Cardiac muscle cell (in vitro differentiated cells and primary cell): ENCODE results near the gene SUCO. TPM values are rescaled to one million over a fixed set of nuclear protein-coding genes. Genes with fewer than 3 reads are reported as not detected.

Experiments
- DNase-seq, 2 donors: peaks; one replicate each; pipeline versions ENCODE4 v3.0.0 to v3.0.0-alpha.2; 2010 to 2017; ENCODE audit warnings: low read depth in 1 of 2, low spot score in 1 of 2
- H3K27ac ChIP-seq: fragments of 200-600 bp; sonication (generic); 2 replicates; pipeline ENCODE4 v1.5.1; 2016
- H3K27me3 ChIP-seq: fragments of 200-600 bp; sonication (generic); 2 replicates; pipeline ENCODE4 v1.6.0; 2016; ENCODE audit warnings: control low read depth
- H3K36me3 ChIP-seq: fragments of 200-600 bp; sonication (generic); 2 replicates; pipeline ENCODE4 v1.5.1; 2016; ENCODE audit warnings: control low read depth
- H3K4me1 ChIP-seq: fragments of 200-600 bp; sonication (generic); 2 replicates; pipeline ENCODE4 v1.8.1; 2017; ENCODE audit warnings: low read depth, mild to moderate bottlenecking, mixed run types
- H3K4me3 ChIP-seq: fragments of 200-600 bp; sonication (generic); 2 replicates; pipeline ENCODE4 v1.5.1; 2016; ENCODE audit warnings: mild to moderate bottlenecking
- H3K9me3 ChIP-seq: fragments of 200-600 bp; sonication (generic); 2 replicates; pipeline ENCODE4 v1.5.1; 2017; ENCODE audit warnings: low read depth, mild to moderate bottlenecking, control low read depth
- CTCF ChIP-seq: IDR thresholded peaks from 2 replicates; pipeline ENCODE4 v1.5.1; 2012; ENCODE audit warnings: low read depth, mild to moderate bottlenecking, low read length
- polyA plus RNA-seq: library from polyadenylated mRNA; unstranded; fragments of >200 nt; fragmentation: Nextera tagmentation; extraction: Ambion mirVana; gene quantifications from 2 replicates; pipeline ENCODE4 v1.2.1, GENCODE V29; 2016
- total RNA-seq: library from RNA; depleted of rRNA; stranded (reverse); fragments of >200 nt; gene quantifications from 2 replicates; pipeline ENCODE4 v1.2.3, GENCODE V29; 2016

The SUCO gene
- total and polyA plus RNA-seq, 2 experiments from 2014 or later = 23.0 to 48.6 TPM

GRCh38 chr1:172623748-172624147 is 90.8 kb downstream of the SUCO start:
- TF ChIP-seq CTCF = no peak
- Histone ChIP-seq H3K4me3 (no peak overlapping the region), H3K27ac (no peak overlapping the region), H3K4me1 (no peaks in the 10 kb centered on the region), H3K27me3 (no peaks in the 10 kb centered on the region), H3K36me3 (no peaks in the 10 kb centered on the region), H3K9me3 (no peaks in the 10 kb centered on the region)
- DNase-seq = no peak

GRCh38 chr1:172626845-172627244 is 93.9 kb downstream of the SUCO start:
- Histone ChIP-seq H3K4me3 (no peak overlapping the region), H3K4me1 (no peaks in the 10 kb centered on the region), H3K36me3 (no peaks in the 10 kb centered on the region), H3K27ac (no peak overlapping the region), H3K27me3 (no peaks in the 10 kb centered on the region), H3K9me3 (no peaks in the 10 kb centered on the region)
- DNase-seq = peak in 1 of 2 donors; percentile 3
- TF ChIP-seq CTCF = no peak

GRCh38 chr1:172627702-172628101 is 94.8 kb downstream of the SUCO start:
- H3K27ac ChIP-seq = no peak overlapping the region
- no peak for TF ChIP-seq CTCF
- no peaks in the 10 kb centered on the region for H3K4me1 ChIP-seq
- H3K4me3 ChIP-seq = no peak overlapping the region
- H3K9me3 ChIP-seq = no peaks in the 10 kb centered on the region
- no peaks in the 10 kb centered on the region for H3K27me3 ChIP-seq
- DNase-seq = no peak
- H3K36me3 ChIP-seq = no peaks in the 10 kb centered on the region

GRCh38 chr1:172628401-172628800 is 95.5 kb downstream of the SUCO start:
- no peak for TF ChIP-seq CTCF
- no peak for DNase-seq
- Histone ChIP-seq H3K9me3 (no peaks in the 10 kb centered on the region), H3K4me3 (no peak overlapping the region), H3K36me3 (no peaks in the 10 kb centered on the region), H3K4me1 (no peaks in the 10 kb centered on the region), H3K27ac (no peak overlapping the region), H3K27me3 (no peaks in the 10 kb centered on the region)

- Histone ChIP-seq H3K36me3 (no peaks in the 10 kb centered on the region), H3K4me3 (no peak overlapping the region), H3K4me1 (no peaks in the 10 kb centered on the region), H3K9me3 (no peaks in the 10 kb centered on the region), H3K27me3 (no peaks in the 10 kb centered on the region), H3K27ac (no peak overlapping the region)
- no peak for TF ChIP-seq CTCF
- no peak for DNase-seq
These were observed 96.2 kb downstream of the SUCO start for GRCh38 chr1:172629170-172629569.

GRCh38 chr1:172629638-172630037 is 96.7 kb downstream of the SUCO start:
- no peak overlapping the region for H3K27ac ChIP-seq
- TF ChIP-seq CTCF = no peak
- no peaks in the 10 kb centered on the region for H3K27me3 ChIP-seq
- H3K9me3 ChIP-seq = no peaks in the 10 kb centered on the region
- no peaks in the 10 kb centered on the region for H3K36me3 ChIP-seq
- no peak overlapping the region for H3K4me3 ChIP-seq
- no peak for DNase-seq
- no peaks in the 10 kb centered on the region for H3K4me1 ChIP-seq
